WTC11 (cell line): ENCODE results near the gene RNF25. TPM values are rescaled to one million over a fixed set of nuclear protein-coding genes. Genes with fewer than 3 reads are reported as not detected.

ENCODE experiments used
- ARID4B ChIP-seq: sonication (generic); formaldehyde crosslinking; IDR thresholded peaks from 2 replicates; pipeline ENCODE4 v1.8.0; 2023; ENCODE audit warnings: missing genetic modification reagents, mild to moderate bottlenecking, borderline replicate concordance
- E2F5 ChIP-seq: sonication (generic); formaldehyde crosslinking; IDR thresholded peaks from 2 replicates; pipeline ENCODE4 v1.8.1; 2022; ENCODE audit warnings: mild to moderate bottlenecking, moderate library complexity, missing genetic modification reagents
- FOXK1 ChIP-seq: sonication (generic); formaldehyde crosslinking; IDR thresholded peaks from 2 replicates; pipeline ENCODE4 v1.8.0; 2022; ENCODE audit warnings: mild to moderate bottlenecking, moderate library complexity, missing genetic modification reagents
- GABPB1 ChIP-seq: sonication (generic); formaldehyde crosslinking; IDR thresholded peaks from 2 replicates; pipeline ENCODE4 v1.8.1; 2023; ENCODE audit warnings: mild to moderate bottlenecking, missing genetic modification reagents
- HMGXB4 ChIP-seq: sonication (generic); formaldehyde crosslinking; IDR thresholded peaks from 2 replicates; pipeline ENCODE4 v1.8.1; 2023; ENCODE audit warnings: mild to moderate bottlenecking, moderate library complexity, missing genetic modification reagents
- RELA ChIP-seq: sonication (generic); formaldehyde crosslinking; IDR thresholded peaks from 2 replicates; pipeline ENCODE4 v1.8.1; 2022; ENCODE audit warnings: missing genetic modification reagents, mild to moderate bottlenecking, borderline replicate concordance
- TEAD1 ChIP-seq: sonication (generic); formaldehyde crosslinking; IDR thresholded peaks from 2 replicates; pipeline ENCODE4 v1.8.0; 2022; ENCODE audit warnings: mild to moderate bottlenecking, missing genetic modification reagents
- USF2 ChIP-seq: sonication (generic); formaldehyde crosslinking; IDR thresholded peaks from 2 replicates; pipeline ENCODE4 v1.8.1; 2023; ENCODE audit warnings: mild to moderate bottlenecking, missing genetic modification reagents, moderate library complexity
- total RNA-seq: library from RNA; stranded (reverse); gene quantifications from 3 replicates; pipeline ENCODE4 v1.2.3, GENCODE V29; 2021
- TF ChIP-seq, protein P1 (sequence below): sonication (generic); formaldehyde crosslinking; IDR thresholded peaks from 2 replicates; pipeline ENCODE4 v1.8.0; 2022; ENCODE audit warnings: missing genetic modification reagents
- TF ChIP-seq, protein P2 (sequence below): sonication (generic); formaldehyde crosslinking; IDR thresholded peaks from 2 replicates; pipeline ENCODE4 v1.8.1; 2022; ENCODE audit warnings: missing genetic modification reagents, borderline replicate concordance

RNF25 gene
- total RNA-seq, 1 experiment from 2014 or later = 23.9 TPM

- TF ChIP-seq ARID4B (CRISPR knock-in tag) = peak; percentile 74; the same call in 1 of the 2 replicates
- peak; percentile 92 for TF ChIP-seq USF2 (CRISPR knock-in tag)
- TF ChIP-seq, protein P1, sequence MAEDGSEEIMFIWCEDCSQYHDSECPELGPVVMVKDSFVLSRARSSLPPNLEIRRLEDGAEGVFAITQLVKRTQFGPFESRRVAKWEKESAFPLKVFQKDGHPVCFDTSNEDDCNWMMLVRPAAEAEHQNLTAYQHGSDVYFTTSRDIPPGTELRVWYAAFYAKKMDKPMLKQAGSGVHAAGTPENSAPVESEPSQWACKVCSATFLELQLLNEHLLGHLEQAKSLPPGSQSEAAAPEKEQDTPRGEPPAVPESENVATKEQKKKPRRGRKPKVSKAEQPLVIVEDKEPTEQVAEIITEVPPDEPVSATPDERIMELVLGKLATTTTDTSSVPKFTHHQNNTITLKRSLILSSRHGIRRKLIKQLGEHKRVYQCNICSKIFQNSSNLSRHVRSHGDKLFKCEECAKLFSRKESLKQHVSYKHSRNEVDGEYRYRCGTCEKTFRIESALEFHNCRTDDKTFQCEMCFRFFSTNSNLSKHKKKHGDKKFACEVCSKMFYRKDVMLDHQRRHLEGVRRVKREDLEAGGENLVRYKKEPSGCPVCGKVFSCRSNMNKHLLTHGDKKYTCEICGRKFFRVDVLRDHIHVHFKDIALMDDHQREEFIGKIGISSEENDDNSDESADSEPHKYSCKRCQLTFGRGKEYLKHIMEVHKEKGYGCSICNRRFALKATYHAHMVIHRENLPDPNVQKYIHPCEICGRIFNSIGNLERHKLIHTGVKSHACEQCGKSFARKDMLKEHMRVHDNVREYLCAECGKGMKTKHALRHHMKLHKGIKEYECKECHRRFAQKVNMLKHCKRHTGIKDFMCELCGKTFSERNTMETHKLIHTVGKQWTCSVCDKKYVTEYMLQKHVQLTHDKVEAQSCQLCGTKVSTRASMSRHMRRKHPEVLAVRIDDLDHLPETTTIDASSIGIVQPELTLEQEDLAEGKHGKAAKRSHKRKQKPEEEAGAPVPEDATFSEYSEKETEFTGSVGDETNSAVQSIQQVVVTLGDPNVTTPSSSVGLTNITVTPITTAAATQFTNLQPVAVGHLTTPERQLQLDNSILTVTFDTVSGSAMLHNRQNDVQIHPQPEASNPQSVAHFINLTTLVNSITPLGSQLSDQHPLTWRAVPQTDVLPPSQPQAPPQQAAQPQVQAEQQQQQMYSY = 0 out of 2 replicates have a peak, but pooled peaks have one; percentile 12
- TF ChIP-seq E2F5 = peak; percentile 81
- TF ChIP-seq GABPB1 (CRISPR knock-in tag) = no peak; the same call in 1 of the 2 replicates
- TF ChIP-seq RELA = no peak
- peak; percentile 78 for TF ChIP-seq TEAD1 (CRISPR knock-in tag)
- TF ChIP-seq HMGXB4 (CRISPR knock-in tag) = peak; percentile 95
- TF ChIP-seq FOXK1 (CRISPR knock-in tag) = peak; percentile 55; the same call in 1 of the 2 replicates
- TF ChIP-seq, protein P2, sequence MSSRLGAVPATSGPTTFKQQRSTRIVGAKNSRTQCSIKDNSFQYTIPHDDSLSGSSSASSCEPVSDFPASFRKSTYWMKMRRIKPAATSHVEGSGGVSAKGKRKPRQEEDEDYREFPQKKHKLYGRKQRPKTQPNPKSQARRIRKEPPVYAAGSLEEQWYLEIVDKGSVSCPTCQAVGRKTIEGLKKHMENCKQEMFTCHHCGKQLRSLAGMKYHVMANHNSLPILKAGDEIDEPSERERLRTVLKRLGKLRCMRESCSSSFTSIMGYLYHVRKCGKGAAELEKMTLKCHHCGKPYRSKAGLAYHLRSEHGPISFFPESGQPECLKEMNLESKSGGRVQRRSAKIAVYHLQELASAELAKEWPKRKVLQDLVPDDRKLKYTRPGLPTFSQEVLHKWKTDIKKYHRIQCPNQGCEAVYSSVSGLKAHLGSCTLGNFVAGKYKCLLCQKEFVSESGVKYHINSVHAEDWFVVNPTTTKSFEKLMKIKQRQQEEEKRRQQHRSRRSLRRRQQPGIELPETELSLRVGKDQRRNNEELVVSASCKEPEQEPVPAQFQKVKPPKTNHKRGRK (CRISPR knock-in tag) = no peak
Measured at GRCh38 chr2:218710687-218711549, 39.1 kb upstream of the RNF25 start, which contains the start of gene TTLL4 (continued).
